Measurements from ENCODE around the gene AMPD2.

Gene AMPD2

GRCh38 chr1:109619576-109620400 lies at the start of gene AMPD2, which contains the start of gene GNAT2:
Gene AMPD2 (plus strand): TSS chr1:109619837. CDS start chr1:109621176, 1,339 bp downstream.
Gene GNAT2 (minus strand): TSS chr1:109619616. CDS start chr1:109612870, 6,746 bp downstream.
- DNase-seq (ENCODE audit: low read depth) = peak; percentile 31

- DNase-seq (ENCODE audit: low read depth) = no peak
Measured at GRCh38 chr1:109570414-109570813, 49.2 kb upstream of the AMPD2 start.

GRCh38 chr1:109573785-109574184 lies 45.9 kb upstream of the AMPD2 start:
- no peak for DNase-seq (ENCODE audit: low read depth)

- DNase-seq (ENCODE audit: low read depth) = no peak
Measured at GRCh38 chr1:109578947-109579443, 40.6 kb upstream of the AMPD2 start.

GRCh38 chr1:109579491-109579890 lies 40.1 kb upstream of the AMPD2 start:
- no peak for DNase-seq (ENCODE audit: low read depth)

- no peak for DNase-seq (ENCODE audit: low read depth)
Measured at GRCh38 chr1:109582021-109582420, 37.6 kb upstream of the AMPD2 start.

- DNase-seq (ENCODE audit: low read depth) = no peak
Measured at GRCh38 chr1:109584766-109585165, 34.9 kb upstream of the AMPD2 start.

GRCh38 chr1:109586055-109586454 lies 33.6 kb upstream of the AMPD2 start:
- no peak for DNase-seq (ENCODE audit: low read depth)

- DNase-seq (ENCODE audit: low read depth) = no peak
Measured at GRCh38 chr1:109589177-109589576, 30.5 kb upstream of the AMPD2 start.

- no peak for DNase-seq (ENCODE audit: low read depth)
Measured at GRCh38 chr1:109589679-109590078, 30.0 kb upstream of the AMPD2 start.

- DNase-seq (ENCODE audit: low read depth) = no peak
Measured at GRCh38 chr1:109592916-109593315, 26.7 kb upstream of the AMPD2 start.

- no peak for DNase-seq (ENCODE audit: low read depth)
Measured at GRCh38 chr1:109595531-109595930, 24.1 kb upstream of the AMPD2 start.

- no peak for DNase-seq (ENCODE audit: low read depth)
Measured at GRCh38 chr1:109598156-109598555, 21.5 kb upstream of the AMPD2 start.

- no peak for DNase-seq (ENCODE audit: low read depth)
Measured at GRCh38 chr1:109598655-109599054, 21.0 kb upstream of the AMPD2 start.

- DNase-seq (ENCODE audit: low read depth) = no peak
Measured at GRCh38 chr1:109603229-109603628, 16.4 kb upstream of the AMPD2 start.

- DNase-seq (ENCODE audit: low read depth) = no peak
Measured at GRCh38 chr1:109605381-109605780, 14.3 kb upstream of the AMPD2 start.

GRCh38 chr1:109609881-109610280 lies 9.8 kb upstream of the AMPD2 start:
- DNase-seq (ENCODE audit: low read depth) = no peak

GRCh38 chr1:109610609-109611307 lies 8.9 kb upstream of the AMPD2 start:
- DNase-seq (ENCODE audit: low read depth) = no peak

- DNase-seq (ENCODE audit: low read depth) = no peak
Measured at GRCh38 chr1:109611308-109611990, 8.2 kb upstream of the AMPD2 start.

- peak; percentile 34 for DNase-seq (ENCODE audit: low read depth)
Measured at GRCh38 chr1:109613361-109614147, 6.1 kb upstream of the AMPD2 start.

GRCh38 chr1:109615879-109616278 lies 3.8 kb upstream of the AMPD2 start:
- DNase-seq (ENCODE audit: low read depth) = no peak

- DNase-seq (ENCODE audit: low read depth) = no peak
Measured at GRCh38 chr1:109616391-109616790, 3.2 kb upstream of the AMPD2 start.

Data from non-pigmented ciliary epithelial cell (primary cell).